NCI-H1105 treated with DMSO at 0.1 percent for 48 hours (cell line): Measurements from ENCODE around the gene LAMC3.

ENCODE experiments used
- DNase-seq: peaks from one replicate; lab custom pipeline; 2025; lab: John Stamatoyannopoulos, UW

The LAMC3 gene

DNA sequence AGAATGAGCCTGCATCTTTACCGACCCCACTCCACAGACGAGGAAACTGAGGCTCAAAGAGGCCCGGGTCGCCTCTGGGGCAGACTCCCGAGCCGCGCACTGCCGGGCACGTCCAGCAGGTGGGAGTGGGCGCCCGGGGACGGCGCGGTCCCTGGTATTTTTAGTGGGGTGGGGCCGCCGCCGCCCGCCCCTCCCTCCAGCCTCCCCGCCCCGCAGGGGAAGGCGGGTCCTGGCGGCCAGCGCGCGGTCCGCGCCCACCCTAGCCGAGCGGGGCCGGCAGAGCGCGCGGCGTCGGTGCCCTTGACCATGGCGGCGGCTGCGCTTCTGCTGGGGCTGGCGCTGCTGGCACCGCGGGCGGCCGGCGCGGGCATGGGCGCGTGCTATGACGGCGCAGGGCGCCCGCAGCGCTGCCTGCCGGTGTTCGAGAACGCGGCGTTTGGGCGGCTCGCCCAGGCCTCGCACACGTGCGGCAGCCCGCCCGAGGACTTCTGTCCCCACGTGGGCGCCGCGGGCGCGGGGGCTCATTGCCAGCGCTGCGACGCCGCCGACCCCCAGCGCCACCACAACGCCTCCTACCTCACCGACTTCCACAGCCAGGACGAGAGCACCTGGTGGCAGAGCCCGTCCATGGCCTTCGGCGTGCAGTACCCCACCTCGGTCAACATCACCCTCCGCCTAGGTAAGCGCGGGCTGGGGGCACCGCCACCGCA, at the start of gene LAMC3:
Gene LAMC3, plus strand, starts transcription at position 266 of the 710 bp plus-strand sequence. Its CDS starts 41 bp downstream, at position 307.
- DNase-seq, result peak; percentile 30

DNA sequence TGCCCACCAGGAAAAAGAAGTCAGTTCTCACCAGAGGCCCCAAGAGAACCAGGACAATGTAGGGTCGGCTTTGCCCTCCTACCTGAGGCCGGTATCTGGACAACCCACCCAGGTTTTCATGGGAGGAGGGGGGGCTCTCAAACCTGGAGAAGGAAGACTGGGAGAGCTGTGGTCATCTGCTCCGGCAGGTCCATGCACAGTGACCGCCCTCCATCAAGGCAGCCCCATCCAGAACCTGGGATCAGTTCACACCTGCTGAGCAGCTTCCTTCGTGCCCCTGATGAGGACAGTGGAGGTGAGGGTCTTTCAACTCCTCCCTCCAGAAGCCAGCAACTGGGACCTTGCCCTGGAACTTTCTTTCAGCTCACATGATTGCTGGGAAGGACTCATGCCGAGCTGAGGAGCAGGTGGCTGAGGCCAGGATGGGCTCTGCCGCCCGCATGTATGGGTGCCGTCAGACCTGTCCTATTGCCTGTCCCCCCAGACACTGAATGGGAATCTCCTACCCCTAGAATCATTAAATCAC, 49.1 kb upstream of the LAMC3 start:
- no peak for DNase-seq

DNA sequence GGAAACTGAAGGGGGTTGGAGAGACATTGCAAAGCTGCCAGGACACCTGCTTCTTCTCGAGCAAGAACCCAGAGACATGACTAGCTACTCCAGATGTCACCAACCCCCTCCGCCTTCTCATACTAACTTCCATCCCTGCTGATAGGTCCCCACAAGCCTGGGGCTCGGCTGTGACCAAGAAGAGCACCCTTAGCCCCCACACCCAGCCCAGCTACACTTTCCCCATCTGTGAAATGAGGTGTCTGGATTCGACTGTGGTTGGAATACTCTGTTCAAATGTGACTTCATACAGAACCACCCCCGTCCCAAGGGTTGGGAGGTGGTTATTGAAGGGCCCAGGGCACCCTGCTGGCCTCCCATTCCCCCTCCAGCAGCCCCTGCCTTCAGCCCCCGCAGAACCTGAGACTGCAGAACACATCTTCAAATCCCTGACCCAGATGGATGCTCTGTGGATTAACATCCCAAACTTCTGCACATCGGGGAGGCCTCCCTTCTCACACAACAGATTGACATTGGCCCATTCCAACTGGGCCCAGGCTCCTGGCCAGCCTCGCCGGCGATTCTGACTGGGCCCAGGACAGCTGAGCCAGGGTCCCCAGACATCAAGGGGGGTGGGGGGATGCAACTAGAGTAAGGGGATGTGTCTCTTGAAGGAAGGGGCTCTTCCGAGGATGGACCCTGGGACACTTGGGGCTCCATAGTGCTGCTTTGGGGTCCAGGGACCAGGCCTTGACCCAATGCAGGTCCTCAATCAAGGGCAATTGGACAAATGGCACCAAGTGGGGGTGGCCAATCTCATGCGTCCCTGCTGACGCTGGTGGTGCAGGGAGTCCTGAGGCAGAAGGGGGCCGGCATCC, 48.2 kb upstream of the LAMC3 start:
- DNase-seq, result no peak

DNA sequence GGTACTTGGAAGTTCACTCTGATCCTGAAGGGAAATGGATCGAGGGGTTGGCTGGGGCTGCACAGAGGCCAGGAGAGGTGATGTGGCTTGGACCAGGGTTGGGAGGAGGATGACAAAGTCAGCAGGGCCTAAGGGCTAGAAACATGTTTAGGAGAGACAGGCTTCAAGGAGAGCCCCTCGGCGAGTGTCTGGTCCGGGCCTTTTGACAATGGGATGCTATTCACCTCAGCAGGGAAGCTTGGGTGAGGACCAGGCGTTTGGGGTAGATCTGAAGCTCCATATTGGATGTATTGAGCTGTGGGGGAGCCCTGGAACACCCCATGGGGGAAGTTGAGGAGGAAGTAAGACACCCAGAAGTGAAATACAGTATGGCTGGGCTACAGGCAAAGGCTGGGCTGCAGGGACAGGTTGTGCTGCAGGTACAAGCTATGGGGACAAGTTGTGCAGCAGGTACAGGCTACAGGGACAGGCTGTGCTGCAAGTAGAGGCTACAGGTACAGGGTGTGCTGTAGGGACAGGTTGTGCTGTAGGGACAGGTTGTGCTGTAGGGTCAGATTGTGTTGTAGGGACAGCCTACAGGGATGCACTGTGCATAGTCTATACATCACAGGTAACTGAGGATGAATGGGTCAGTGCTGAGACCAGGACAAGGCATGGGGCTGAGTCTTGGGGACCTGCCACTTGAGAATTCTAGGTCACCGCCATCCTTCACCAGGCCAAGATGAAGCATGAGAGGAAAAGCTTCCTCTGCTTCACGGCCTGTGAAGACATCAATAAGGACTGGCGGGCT, 47.3 kb upstream of the LAMC3 start:
- no peak for DNase-seq

DNA sequence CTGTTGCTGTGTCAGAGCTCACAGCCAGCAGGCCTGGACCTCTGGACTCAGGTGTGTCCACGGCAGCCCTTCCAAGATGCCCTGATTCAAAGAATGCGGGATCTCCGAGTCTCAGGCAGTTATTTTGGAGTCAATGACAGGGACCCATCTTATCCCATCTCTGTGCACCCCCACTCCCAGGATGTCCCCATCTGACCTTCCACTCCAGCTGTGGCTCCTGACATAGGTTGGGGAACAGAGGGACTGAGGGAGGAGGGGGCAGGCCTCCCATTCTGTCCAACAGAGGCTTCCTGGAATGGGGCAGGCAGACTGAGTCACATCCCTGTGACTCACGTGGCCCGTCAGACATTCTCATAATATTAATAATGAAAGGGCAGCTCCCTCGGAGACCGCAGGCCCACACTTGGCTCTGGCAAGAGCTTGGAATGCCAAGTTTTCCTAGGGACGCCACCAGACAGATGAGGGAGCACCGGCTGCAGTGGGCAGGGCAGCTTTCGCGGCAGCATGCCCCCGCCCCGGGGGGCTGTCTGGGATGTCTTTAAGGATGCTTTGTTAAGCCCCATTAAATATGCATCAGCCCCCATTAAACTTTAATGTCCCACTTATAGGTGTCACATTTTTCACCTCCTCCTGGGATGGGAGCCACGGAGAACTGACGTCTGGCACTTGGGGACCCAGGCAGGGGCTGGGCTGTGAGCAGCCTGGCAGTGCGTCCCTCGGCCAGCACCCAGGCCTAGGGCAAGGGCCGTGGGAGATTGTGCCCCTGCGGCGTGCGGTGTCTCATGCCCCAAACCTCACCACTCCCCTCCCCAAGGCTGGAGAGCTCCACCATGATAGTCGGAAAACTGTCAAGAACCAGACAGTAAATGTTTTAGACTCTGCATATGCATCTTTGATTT, 46.3 kb upstream of the LAMC3 start:
- DNase-seq, result no peak

DNA sequence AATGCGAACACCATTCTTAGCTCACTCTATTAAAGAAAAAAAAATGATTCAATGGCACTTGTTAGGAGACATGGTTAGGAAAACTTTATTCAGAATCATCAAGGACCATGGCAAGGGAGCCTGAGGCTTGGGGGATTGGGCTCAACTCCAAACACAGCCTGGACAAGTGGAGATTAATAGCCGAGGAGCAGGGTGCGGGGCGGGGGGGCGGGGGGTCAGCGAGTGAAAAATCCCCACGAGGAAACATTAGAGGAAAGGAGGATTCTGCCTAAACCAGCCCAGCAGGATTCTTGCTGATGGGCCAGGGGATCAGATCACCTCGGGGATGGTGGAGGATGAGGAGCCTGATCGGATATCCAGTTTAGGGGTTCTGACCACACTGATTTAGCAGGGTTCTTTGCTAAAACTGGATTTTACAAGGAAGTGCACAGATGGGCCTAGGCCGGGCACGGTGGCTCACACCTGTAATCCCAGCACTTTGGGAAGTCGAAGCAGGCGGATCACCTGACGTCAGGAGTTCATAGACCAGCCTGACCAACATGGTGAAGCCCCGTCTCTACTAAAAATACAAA, 45.6 kb upstream of the LAMC3 start:
- no peak for DNase-seq

DNA sequence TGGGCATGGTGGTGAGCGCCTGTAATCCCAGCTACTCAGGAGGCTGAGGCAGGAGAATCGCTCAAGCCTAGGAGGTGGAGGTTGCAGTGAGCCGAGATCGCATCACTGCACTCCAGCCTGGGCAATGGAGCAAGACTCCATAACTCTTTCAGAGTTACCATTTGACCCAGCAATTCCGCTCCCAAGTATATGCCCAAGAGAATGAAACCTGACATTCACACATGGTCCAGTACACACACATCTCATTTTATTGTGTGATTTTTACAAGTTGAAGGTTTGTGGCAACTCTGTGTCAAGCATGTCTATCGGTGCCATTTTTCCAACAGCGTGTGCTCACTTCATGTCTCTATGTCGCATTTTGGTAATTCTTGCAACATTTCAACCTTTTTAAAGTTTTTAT, 45.1 kb upstream of the LAMC3 start:
- DNase-seq, result no peak

DNA sequence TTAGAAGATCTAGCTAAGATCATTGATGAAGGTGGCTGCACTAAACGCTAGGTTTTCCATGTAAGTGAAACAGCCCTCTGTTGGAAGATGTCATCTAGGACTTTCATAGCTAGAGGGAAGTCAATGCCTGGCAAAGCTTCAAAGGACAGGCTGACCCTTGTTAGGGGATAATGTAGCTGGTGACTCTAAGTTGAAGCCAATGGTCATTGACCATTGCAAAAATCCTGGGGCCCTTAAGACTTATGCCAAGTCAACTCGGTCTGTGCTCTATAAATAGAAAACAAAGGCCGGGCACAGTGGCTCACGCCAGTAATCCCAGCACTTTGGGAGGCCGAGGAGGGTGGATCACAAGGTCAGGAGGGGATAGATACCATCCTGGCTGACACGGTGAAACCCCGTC, 43.3 kb upstream of the LAMC3 start:
- DNase-seq, result no peak

DNA sequence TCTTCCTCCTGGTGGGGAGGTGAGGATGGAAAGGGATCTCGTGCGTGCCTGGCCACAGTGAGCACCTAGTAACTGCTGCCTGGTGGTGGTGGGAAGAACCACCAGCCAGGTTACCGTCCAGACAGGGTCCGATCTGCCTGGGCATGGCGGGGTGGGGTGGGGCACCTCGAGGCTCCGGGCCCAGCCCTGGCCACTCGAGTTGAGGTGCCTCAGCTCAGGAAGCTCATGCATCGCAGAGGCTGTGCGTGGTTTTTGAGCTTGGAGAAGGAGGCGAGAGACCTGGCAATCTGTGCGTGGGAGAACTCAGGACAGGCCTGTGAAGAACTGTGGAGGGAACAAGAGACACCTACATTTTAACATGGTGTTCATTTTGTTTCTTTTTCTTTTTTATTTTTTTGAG, 38.9 kb upstream of the LAMC3 start:
- no peak for DNase-seq

DNA sequence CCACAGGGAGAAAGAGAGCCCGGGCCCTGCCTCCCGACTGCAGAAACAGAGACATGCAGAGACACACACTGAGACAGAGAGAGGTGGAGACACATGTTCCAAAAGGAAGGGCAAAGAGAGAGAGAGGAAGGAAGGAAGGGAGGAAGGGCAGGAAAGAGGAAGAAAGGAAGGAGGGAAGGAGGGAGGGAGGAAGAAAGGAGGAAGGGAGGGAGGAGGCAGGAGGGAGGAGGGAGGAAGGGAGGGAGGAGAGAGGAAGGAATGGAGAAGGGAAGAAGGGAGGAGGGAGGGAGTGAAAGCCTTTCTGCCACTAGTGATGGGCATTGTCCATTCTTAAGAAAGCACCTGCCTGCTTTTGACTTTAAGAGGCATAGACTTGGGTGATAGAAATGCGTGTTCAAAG, 38.1 kb upstream of the LAMC3 start:
- no peak for DNase-seq

DNA sequence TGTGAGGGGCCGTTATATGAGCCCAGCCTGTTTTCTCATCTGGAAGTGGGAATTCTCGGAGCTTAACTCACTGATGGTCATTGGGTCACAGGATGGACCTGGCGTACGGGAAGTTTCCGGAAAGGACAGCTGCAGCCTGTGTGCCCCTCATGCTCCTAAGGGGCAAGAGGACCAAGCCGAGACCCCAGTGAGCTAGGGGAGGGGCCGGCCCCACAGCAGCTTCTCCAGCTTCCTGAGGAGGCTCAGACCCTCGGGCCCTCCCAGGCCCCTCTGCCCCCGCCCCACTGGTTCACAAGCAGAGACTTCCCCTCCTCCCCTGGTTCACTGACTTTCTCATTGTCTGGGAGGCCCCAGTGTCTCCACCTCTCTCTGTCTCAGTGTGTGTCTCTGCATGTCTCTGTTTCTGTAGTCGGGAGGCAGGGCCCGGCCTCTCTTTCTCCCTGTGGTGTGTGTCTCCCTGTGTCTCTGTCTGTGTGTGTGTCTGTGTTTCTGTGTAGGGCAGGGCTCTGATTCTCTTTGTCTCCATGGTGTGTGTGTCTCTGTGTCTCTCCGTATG, 37.6 kb upstream of the LAMC3 start:
- DNase-seq, result no peak

DNA sequence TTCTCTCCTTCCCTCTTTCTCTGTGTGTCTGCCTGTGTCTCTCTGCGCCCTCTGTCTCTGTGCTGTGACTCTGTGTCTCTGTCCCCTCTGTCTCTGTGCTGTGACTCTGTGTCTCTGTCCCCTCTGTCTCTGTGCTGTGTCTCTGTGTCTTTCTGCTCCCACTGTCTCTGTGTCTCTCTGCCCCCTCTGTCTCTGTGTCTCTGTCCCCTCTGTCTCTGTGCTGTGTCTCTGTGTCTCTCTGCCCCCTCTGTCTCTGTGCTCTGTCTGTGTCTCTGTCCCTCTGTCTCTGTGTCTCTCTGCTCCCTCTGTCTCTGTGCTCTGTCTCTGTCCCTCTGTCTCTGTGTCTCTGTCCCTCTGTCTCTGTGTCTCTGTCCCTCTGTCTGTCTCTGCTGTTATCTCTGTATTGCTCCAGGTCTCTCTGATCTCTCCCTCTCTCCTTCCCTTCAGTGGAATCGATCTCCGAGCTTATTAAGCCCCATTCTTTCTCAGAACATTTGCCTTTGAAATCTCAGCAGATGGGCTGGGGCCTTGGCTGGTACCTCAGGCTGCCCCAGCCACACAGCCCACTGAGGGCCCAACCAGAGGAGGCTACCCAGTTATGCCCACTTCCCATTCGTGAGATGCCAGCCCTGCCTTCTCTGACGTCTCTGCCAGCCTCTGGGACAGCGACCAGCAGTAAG, 36.6 kb upstream of the LAMC3 start:
- DNase-seq, result no peak

DNA sequence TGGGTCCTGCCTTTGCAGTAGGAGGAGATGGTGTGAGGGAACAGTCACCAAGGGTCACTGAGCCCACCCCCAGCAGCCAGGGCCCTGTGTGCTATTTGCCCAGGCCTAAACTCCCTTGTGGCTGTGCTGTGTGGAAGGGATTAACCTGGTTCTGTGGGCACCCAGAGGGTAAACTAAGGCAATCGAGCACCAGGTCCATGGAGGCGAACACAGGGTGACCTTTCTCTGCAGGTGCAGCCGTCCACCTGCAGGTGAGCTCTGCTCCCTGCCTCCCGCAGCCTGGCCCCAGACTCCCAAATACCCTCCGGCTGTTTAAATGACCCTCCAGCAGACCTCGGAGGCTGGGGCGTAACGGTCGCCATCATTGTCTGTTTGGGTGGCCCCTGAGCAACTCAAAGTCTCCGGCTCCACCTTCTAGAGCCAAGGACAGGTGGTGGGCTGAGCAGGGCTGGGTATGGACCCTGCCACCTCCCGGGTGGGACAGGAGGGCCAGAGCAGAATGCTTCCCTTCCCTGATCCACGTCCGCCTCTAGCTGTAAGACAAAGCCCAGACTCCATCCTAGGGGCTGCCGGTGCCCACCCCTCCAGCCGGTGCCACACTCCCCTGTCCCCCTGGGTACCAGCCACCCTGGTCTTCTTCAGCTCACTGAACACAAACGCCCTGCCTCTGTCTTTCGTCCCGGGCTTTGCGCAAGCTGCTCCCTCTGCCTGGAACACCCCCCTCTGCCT, 35.9 kb upstream of the LAMC3 start:
- DNase-seq, result no peak

DNA sequence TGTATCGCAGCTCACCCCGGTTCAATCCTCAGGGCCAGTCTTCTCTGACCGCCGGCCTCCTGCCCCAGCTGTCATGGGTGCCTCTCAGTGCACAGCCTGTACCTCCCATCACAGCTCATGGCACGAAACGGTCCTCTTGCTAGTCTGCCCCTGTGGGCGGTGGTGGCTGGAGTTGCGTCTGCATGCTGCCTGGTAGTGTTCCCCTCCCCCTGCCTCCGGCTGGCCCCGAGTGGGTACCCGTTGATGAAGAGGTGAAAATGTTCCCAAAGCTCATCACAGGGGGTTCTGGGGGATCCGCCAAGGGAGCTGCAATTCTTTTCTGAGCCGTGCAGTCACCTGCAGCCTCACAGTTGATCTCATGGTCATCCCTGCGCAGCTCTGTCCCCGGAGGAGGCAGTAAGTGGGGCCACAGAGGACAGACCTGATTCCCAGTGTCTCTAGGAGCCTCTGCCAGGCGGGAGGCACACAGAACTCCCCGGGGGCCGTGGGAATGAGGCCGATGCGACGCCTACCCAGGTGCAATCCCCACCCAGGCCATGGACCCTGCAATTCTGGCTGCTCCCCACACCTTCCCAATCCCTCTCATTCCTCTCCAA, 35.2 kb upstream of the LAMC3 start:
- no peak for DNase-seq

DNA sequence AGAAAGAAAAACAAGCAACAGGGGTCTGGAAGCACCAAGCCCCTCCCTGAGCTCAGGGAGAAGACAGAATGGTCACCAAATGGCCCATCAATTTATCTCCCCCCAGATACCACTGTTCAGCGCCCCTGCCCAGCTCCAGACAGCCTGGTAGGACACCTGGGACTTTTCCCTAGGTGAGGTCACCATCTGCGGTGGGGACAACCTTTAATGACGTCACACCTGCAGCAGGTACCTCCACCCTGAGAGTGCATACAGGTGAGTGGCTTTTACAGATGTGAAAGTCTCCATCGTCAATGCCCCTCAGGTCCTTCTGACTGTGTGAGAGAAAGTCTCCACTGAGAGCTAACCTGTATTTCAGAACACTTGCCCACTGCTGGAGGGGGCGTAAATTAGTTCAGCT, 34.3 kb upstream of the LAMC3 start:
- DNase-seq, result no peak

DNA sequence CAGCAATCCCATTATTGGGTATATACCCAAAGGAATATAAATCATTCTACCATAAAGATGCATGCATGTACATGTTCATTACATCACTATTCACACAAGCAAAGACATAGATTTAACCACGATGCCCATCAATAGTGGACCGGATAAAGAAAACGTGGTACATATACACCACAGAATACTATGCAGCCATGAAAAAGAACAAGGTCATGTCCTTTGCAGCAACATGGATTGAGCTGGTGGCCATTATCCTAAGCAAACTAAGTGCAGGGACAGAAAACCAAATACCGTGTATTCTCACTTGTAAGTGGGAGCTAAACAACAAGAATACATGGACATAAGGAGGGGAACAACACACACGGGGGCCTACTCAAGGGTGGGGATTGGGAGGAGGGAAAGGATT, 33.8 kb upstream of the LAMC3 start:
- DNase-seq, result no peak

DNA sequence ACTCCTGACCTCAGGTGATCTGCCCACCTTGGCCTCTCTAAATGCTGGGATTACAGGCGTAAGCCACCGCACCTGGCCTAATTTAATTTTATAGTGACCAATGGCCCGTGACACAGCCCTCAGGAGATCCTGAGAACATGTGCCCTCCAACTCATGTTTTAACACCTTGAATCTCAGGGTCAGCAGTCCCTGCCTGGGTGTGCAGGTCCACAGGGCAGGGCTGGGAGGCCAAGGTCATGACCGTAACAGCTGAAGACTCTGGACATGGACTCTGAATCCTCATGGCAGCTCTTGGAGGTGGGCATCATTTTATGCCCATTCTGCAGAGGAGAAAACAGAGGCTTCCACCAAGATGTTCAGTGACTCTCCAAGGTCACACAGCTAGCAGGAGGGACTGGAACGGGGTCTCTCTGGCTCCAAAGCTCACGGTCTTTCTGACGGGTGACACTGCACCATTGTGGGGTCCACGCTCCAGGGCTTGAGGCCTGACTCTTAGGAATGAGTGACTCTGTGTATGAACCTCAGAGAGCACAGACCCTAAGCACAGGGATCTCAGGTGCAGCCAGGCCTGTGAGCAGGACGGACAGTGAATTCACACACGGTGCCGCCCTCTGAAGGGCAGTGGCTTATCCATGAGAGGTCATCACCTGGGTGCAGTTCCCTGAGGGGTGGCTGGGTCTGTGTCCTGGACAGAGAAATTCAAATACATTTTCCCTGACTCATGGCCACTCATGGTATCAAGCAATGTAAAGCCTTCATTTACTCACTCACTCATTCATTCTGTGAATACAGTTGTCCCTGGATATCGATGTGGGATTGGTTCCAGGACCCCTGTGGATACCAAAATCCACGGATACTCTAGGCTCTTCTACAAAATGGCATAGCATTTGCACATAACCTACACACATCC, 32.8 kb upstream of the LAMC3 start:
- DNase-seq, result no peak

DNA sequence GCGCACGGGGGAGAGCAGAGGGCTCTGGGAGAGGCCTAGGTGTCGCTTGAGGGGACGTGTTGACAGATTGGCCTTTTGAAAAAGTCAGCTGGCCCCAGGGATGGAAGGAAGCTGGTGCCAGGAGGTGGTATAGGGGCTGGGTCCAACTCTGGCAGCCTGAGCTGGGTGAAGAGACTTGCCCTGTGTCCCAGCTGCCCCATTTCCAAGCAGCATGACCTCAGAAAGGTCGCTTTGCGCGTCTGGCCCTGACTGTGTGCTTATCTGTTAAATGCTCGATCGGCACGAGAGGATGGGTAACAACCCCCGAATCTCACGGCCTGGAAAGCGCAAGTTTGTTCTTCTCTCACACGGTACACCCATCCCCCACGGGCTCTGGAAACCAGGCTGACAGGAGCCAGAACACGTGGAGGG, 31.2 kb upstream of the LAMC3 start:
- no peak for DNase-seq
